RWPE2 (cell line): Measurements from ENCODE around the gene SLC41A1.

Source experiments
- ATAC-seq: fragments of 200-7000 bp; cut with Tn5 transposase; 3 replicates; pipeline ENCODE4 v1.9.1; 2021; ENCODE audit warnings: low read depth
- DNase-seq: peaks from one replicate; pipeline ENCODE4 v3.0.0-alpha.2; 2020; ENCODE audit warnings: low spot score
- H3K27ac ChIP-seq: fragments of 450-650 bp; 2 replicates; pipeline ENCODE4 v1.5.1; 2017; ENCODE audit warnings: mild to moderate bottlenecking; ENCODE audit not compliant: poor library complexity, severe bottlenecking
- H3K27me3 ChIP-seq: fragments of 250-450 bp; sonication (Bioruptor Pico); 2 replicates; pipeline ENCODE4 v1.5.1; 2021; ENCODE audit warnings: mild to moderate bottlenecking, moderate library complexity; ENCODE audit not compliant: insufficient read depth, poor library complexity, severe bottlenecking
- H3K36me3 ChIP-seq: fragments of 250-450 bp; sonication (Bioruptor Pico); 2 replicates; pipeline ENCODE4 v1.5.1; 2020; ENCODE audit warnings: low read depth, mild to moderate bottlenecking, moderate library complexity
- H3K4me1 ChIP-seq: fragments of 250-450 bp; sonication (Bioruptor Pico); 2 replicates; pipeline ENCODE4 v1.5.1; 2021; ENCODE audit warnings: mild to moderate bottlenecking, moderate library complexity; ENCODE audit not compliant: insufficient read depth, poor library complexity, severe bottlenecking
- H3K4me3 ChIP-seq: fragments of 250-450 bp; sonication (Bioruptor Pico); 2 replicates; pipeline ENCODE4 v1.5.1; 2021; ENCODE audit warnings: mild to moderate bottlenecking, moderate library complexity; ENCODE audit not compliant: severe bottlenecking
- H3K9me3 ChIP-seq: fragments of 250-450 bp; sonication (Bioruptor Pico); 2 replicates; pipeline ENCODE4 v1.5.1; 2021; ENCODE audit warnings: mild to moderate bottlenecking, moderate library complexity; ENCODE audit not compliant: severe bottlenecking
- TF ChIP-seq, protein P1 (sequence below): fragments of 450-650 bp; IDR thresholded peaks from one replicate; pipeline ENCODE4 v1.5.1; 2017; ENCODE audit warnings: mild to moderate bottlenecking, moderate library complexity; ENCODE audit not compliant: poor library complexity, severe bottlenecking

Gene SLC41A1

DNA sequence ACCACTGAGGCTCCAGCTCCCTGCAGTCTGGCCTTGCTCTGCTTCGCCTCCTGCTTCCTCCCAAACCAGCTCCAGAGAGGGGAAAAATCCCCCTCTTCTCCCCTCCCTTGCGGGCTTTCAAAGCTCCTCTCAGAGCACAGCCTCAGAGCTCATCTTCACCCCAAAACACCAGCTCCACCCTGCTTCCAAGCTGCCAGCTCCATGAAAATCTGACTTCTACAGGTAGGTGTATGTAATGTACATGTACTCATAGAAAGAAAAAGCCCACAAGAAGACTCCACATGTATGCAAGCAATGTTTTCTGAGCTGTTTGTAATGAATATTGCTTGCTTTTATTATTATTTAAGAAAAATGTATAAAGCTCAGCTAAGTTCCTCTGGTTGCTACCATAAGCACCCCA is 8.4 kb downstream of the SLC41A1 start:
- Histone ChIP-seq H3K4me3 (no peak overlapping the region), H3K4me1 (peaks cover 5% of the 10 kb centered on the region), H3K27ac (no peak overlapping the region), H3K36me3 (peaks cover 8% of the 10 kb centered on the region), H3K9me3 (no peaks in the 10 kb centered on the region), H3K27me3 (no peaks in the 10 kb centered on the region)
- DNase-seq: no peak
- TF ChIP-seq, protein P1, sequence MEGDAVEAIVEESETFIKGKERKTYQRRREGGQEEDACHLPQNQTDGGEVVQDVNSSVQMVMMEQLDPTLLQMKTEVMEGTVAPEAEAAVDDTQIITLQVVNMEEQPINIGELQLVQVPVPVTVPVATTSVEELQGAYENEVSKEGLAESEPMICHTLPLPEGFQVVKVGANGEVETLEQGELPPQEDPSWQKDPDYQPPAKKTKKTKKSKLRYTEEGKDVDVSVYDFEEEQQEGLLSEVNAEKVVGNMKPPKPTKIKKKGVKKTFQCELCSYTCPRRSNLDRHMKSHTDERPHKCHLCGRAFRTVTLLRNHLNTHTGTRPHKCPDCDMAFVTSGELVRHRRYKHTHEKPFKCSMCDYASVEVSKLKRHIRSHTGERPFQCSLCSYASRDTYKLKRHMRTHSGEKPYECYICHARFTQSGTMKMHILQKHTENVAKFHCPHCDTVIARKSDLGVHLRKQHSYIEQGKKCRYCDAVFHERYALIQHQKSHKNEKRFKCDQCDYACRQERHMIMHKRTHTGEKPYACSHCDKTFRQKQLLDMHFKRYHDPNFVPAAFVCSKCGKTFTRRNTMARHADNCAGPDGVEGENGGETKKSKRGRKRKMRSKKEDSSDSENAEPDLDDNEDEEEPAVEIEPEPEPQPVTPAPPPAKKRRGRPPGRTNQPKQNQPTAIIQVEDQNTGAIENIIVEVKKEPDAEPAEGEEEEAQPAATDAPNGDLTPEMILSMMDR: no peak
- ATAC-seq: no peak

DNA sequence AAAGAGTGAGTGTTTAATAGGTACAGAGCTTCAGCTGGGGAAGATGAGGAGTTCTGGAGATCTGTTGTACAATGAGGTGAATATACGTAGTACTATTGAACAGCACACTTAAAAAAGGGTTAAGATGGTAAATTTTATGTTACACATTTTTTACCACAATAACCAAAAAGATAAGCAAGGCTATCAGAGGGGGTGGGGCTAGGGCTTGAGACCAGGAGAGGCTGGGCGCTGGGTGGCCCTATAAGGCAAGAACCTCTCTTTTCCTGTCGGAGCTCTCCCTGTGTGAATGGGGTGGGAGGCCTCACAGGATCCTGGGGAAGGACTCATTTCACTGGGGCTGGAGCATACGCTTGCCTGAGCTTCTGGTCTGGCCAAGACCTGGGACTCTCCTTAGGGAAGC is 9.0 kb downstream of the SLC41A1 start:
- no peaks in the 10 kb centered on the region for H3K9me3 ChIP-seq
- no peak overlapping the region for H3K4me3 ChIP-seq
- no peaks in the 10 kb centered on the region for H3K27me3 ChIP-seq
- H3K27ac ChIP-seq: no peak overlapping the region
- H3K4me1 ChIP-seq: peaks cover 5% of the 10 kb centered on the region
- no peak for ATAC-seq
- no peak for DNase-seq
- TF ChIP-seq, protein P1: no peak
- peaks cover 3% of the 10 kb centered on the region for H3K36me3 ChIP-seq

DNA sequence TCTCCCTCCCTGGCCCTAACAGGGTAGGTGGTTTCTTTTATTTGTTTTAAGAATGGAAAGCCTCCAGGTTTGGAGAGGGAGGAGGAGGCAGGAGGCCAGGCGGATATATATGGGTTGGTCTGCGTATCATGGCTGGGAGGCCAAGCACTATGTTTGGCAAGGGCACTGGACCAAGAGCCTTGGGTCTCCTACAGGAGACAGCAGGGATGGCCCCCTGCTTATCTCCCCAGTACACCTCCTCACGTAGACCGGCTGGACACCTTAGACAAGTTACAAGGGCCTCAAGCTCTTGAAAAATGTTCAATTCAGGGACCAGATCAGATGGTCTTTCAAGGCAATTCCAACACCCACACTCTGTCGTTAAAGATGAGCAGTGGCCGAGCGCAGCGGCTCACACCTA is 10.9 kb downstream of the SLC41A1 start:
- ATAC-seq (no peak), DNase-seq (no peak)
- Histone ChIP-seq H3K4me3 (no peak overlapping the region), H3K36me3 (peaks cover 11% of the 10 kb centered on the region), H3K9me3 (no peaks in the 10 kb centered on the region), H3K27me3 (no peaks in the 10 kb centered on the region), H3K27ac (no peak overlapping the region), H3K4me1 (peaks cover 5% of the 10 kb centered on the region)
- TF ChIP-seq, protein P1: no peak

DNA sequence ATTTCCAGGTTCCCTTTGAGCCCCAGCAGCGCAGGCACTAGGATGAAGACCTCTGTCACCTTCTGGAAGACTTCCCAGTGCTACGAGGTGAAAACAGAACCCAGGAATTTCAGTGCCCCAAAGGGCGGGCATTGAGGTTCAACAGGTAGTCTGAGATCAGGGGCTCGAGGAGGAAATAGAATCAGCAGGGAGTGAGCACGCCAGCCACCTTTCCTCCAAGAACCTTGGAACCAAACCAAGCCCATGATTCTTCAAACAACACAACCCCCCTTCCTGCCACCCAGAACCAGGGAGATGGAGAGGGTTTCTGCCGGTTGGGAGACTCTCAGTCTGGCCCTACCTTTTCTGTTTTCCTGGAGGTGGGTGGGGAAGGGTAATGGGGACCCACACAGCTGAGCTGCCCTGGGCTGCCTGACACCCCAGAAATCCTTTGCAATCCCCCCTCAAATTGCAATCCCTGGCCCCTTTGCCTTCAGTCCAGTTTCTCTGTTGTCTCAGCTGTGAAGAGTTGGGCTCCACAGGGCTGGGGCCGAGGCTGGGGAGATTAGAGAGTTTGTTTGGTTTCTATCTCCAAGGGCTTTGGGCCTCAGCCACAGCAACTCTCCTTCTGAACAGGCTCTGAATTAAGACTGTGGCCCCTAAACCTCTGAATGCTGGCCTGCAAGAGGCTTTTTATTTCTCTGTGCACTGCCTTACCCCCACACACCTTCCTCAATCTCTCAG is 11.9 kb downstream of the SLC41A1 start:
- Histone ChIP-seq H3K36me3 (peaks cover 11% of the 10 kb centered on the region), H3K4me1 (peaks cover 5% of the 10 kb centered on the region), H3K9me3 (no peaks in the 10 kb centered on the region), H3K4me3 (no peak overlapping the region), H3K27me3 (no peaks in the 10 kb centered on the region), H3K27ac (no peak overlapping the region)
- no peak for DNase-seq
- no peak for ATAC-seq
- TF ChIP-seq, protein P1: no peak

DNA sequence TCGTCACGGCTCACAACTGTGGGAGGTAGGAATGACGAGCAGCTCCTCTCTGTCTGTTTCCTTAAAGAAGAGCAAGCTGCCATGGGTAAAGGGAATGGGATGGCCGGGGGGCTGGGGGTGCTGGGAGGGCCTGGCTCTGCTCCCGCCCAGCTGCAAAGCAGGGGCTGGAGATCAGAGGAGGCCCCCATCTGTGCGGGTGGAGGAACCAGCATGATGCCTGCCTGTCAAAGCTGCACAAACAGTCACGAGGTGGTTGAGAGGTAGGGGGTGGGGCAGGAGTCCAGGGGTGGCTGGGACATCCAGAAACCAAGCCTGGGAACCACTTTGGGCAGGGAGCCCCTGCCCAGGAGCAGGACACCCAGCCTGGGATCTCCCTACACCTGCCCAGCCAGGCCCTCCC is 12.6 kb downstream of the SLC41A1 start:
- H3K36me3 ChIP-seq: peaks cover 11% of the 10 kb centered on the region
- DNase-seq: no peak
- ATAC-seq: no peak

More for the DNA sequence above, 12.6 kb downstream of the SLC41A1 start:
- Histone ChIP-seq H3K4me1 (peaks cover 1% of the 10 kb centered on the region), H3K9me3 (no peaks in the 10 kb centered on the region), H3K4me3 (no peak overlapping the region), H3K27me3 (no peaks in the 10 kb centered on the region), H3K27ac (no peak overlapping the region)
- TF ChIP-seq, protein P1: no peak
